ENCODE results near the gene TOB1. TPM values are rescaled to one million over a fixed set of nuclear protein-coding genes. Genes with fewer than 3 reads are reported as not detected.
"Not testable (repeated sequence)": the region's sequence is repeated elsewhere in the genome, so short reads cannot be mapped to it uniquely, and the experiment has no call there.

Gene TOB1
- total RNA-seq, 2 donors from 2014 or later, result 57.9 to 63.2 TPM

GRCh38 chr17:50877042-50877441 lies 10.9 kb upstream of the TOB1 start:
- intact Hi-C loops (cut with DNase I); ATAC-seq; DNase-seq: not testable (repeated sequence)

- intact Hi-C loops (cut with DNase I), result no loop called here
- no peak for DNase-seq
- ATAC-seq, result no peak
These were observed 8.9 kb upstream of the TOB1 start for GRCh38 chr17:50875074-50875473.

GRCh38 chr17:50872710-50873424 lies 6.7 kb upstream of the TOB1 start:
- intact Hi-C loops (cut with DNase I), result no loop called here
- ATAC-seq, result peak; percentile 58 to 85
- DNase-seq, result peak; percentile 28

GRCh38 chr17:50871898-50872297 lies 5.7 kb upstream of the TOB1 start:
- intact Hi-C loops (cut with DNase I), result no loop called here
- DNase-seq, result no peak
- ATAC-seq, result no peak

GRCh38 chr17:50871364-50871763 lies 5.2 kb upstream of the TOB1 start:
- intact Hi-C loops (cut with DNase I), result no loop called here
- DNase-seq (no peak), ATAC-seq (no peak)

- DNase-seq (no peak), ATAC-seq (no peak)
- intact Hi-C loops (cut with DNase I), result loop anchor here (5.0 kb wide), 1 partner anchor 64 kb away; no protein-coding TSS in a partner anchor
These were observed 2.4 kb upstream of the TOB1 start for GRCh38 chr17:50868602-50869001.

- DNase-seq, result no peak
- intact Hi-C loops (cut with DNase I), result loop anchor here (5.0 kb wide), 1 partner anchor 64 kb away; no protein-coding TSS in a partner anchor
- ATAC-seq, result no peak
These were observed 1.9 kb upstream of the TOB1 start for GRCh38 chr17:50868140-50868438.

- ATAC-seq, result peak; percentile 72 to 80
- intact Hi-C loops (cut with DNase I), result loop anchor here (5.0 kb wide), 1 partner anchor 65 kb away; no protein-coding TSS in a partner anchor
- DNase-seq, result peak; percentile 94
These were observed 1.4 kb upstream of the TOB1 start for GRCh38 chr17:50867363-50868139.

- peak; percentile 8 to 16 for ATAC-seq
- peak; percentile 71 for DNase-seq
- intact Hi-C loops (cut with DNase I), result loop anchor here (5.0 kb wide), 1 partner anchor 65 kb away; no protein-coding TSS in a partner anchor
These were observed 802 bp upstream of the TOB1 start for GRCh38 chr17:50866950-50867362.

GRCh38 chr17:50865868-50866260 lies 290 bp downstream of the TOB1 start:
- intact Hi-C loops (cut with DNase I), result loop anchor here (5.0 kb wide), 1 partner anchor 66 kb away; no protein-coding TSS in a partner anchor
- ATAC-seq, result peak; percentile 1 to 2
- no peak for DNase-seq

- ATAC-seq, result peak; percentile 2 to 23
- intact Hi-C loops (cut with DNase I), result loop anchor here (5.0 kb wide), 1 partner anchor 67 kb away; no protein-coding TSS in a partner anchor
- peak; percentile 64 for DNase-seq
These were observed 890 bp downstream of the TOB1 start for GRCh38 chr17:50865060-50865867.

- no peak for ATAC-seq
- intact Hi-C loops (cut with DNase I), result loop anchor here (5.0 kb wide), 2 partner anchors 68 to 83 kb away; no protein-coding TSS in a partner anchor
These were observed 1.5 kb downstream of the TOB1 start for GRCh38 chr17:50864747-50865059.

GRCh38 chr17:50863931-50864330 lies 2.2 kb downstream of the TOB1 start:
- intact Hi-C loops (cut with DNase I), result loop anchor here in 1 of 2 donors (5.0 kb wide), 1 partner anchor 83 kb away; no protein-coding TSS in a partner anchor
- ATAC-seq (no peak), DNase-seq (no peak)

More at GRCh38 chr17:50864747-50865059, 1.5 kb downstream of the TOB1 start:
- no peak for DNase-seq

- intact Hi-C loops (cut with DNase I), result loop anchor here in 1 of 2 donors (5.0 kb wide), 1 partner anchor 84 kb away; no protein-coding TSS in a partner anchor
- no peak for ATAC-seq
- DNase-seq, result peak; percentile 48
These were observed 2.8 kb downstream of the TOB1 start for GRCh38 chr17:50863221-50863843.

GRCh38 chr17:50861822-50862528 lies 4.2 kb downstream of the TOB1 start:
- DNase-seq, result no peak
- intact Hi-C loops (cut with DNase I), result loop anchor here in 1 of 2 donors (5.0 kb wide), 1 partner anchor 85 kb away; no protein-coding TSS in a partner anchor
- ATAC-seq, result no peak

- intact Hi-C loops (cut with DNase I), result loop anchor here in 1 of 2 donors (5.0 kb wide), 1 partner anchor 86 kb away; no protein-coding TSS in a partner anchor
- DNase-seq (no peak), ATAC-seq (no peak)
These were observed 4.8 kb downstream of the TOB1 start for GRCh38 chr17:50861334-50861676.

GRCh38 chr17:50859727-50860126 lies 6.4 kb downstream of the TOB1 start:
- DNase-seq, ATAC-seq: not testable (repeated sequence)
- intact Hi-C loops (cut with DNase I), result loop anchor here in 1 of 2 donors (5.0 kb wide), 1 partner anchor 88 kb away; no protein-coding TSS in a partner anchor

Data from left cardiac atrium (tissue), 4 donors.